Activated T-cell treated with anti-CD3 and anti-CD28 coated beads, Interleukin-2, amount 50 U/mL, for 48 hours (primary cell): ENCODE measurements around the gene GSTT4.
"Not testable (repeated sequence)": the region's sequence is repeated elsewhere in the genome, so short reads cannot be mapped to it uniquely, and the experiment has no call there.

Source experiments
- DNase-seq, 2 experiments: peaks; one replicate each; pipeline ENCODE4 v3.0.0-alpha.2; 2020

Gene GSTT4

GRCh38 chr22:24005201-24005600, at the start of gene GSTT4:
TSS of gene GSTT4 (minus strand) at chr22:24005453. CDS start at chr22:24005356, 97 bp downstream.
- DNase-seq, result no peak

GRCh38 chr22:24054356-24054755, 49.1 kb upstream of the GSTT4 start:
- DNase-seq, result no peak

- DNase-seq, result no peak
These were observed 48.4 kb upstream of the GSTT4 start for GRCh38 chr22:24053481-24054226.

- no peak for DNase-seq
These were observed 46.3 kb upstream of the GSTT4 start for GRCh38 chr22:24051568-24051967.

- no peak for DNase-seq
These were observed 45.8 kb upstream of the GSTT4 start for GRCh38 chr22:24051028-24051427.

GRCh38 chr22:24049978-24050377, 44.7 kb upstream of the GSTT4 start:
- DNase-seq, result no peak

GRCh38 chr22:24049211-24049610, 44.0 kb upstream of the GSTT4 start:
- DNase-seq, result no peak

GRCh38 chr22:24046024-24046423, 40.8 kb upstream of the GSTT4 start:
- no peak for DNase-seq

GRCh38 chr22:24043958-24044357, 38.7 kb upstream of the GSTT4 start:
- no peak for DNase-seq

- not testable (repeated sequence) for DNase-seq
These were observed 38.2 kb upstream of the GSTT4 start for GRCh38 chr22:24043465-24043864.

- DNase-seq, result no peak
These were observed 35.7 kb upstream of the GSTT4 start for GRCh38 chr22:24040946-24041345.

GRCh38 chr22:24039046-24039445, 33.8 kb upstream of the GSTT4 start:
- no peak for DNase-seq

- DNase-seq, result peak in 1 of 2 experiments; percentile 10
These were observed 32.9 kb upstream of the GSTT4 start for GRCh38 chr22:24037851-24038765.

- DNase-seq, result peak in 1 of 2 experiments; percentile 6
These were observed 30.0 kb upstream of the GSTT4 start for GRCh38 chr22:24035296-24035695.

GRCh38 chr22:24033731-24034130, 28.5 kb upstream of the GSTT4 start:
- DNase-seq, result no peak

GRCh38 chr22:24030186-24030702, 25.0 kb upstream of the GSTT4 start:
- DNase-seq, result no peak

GRCh38 chr22:24029304-24029703, 24.1 kb upstream of the GSTT4 start:
- DNase-seq, result no peak

GRCh38 chr22:24028533-24028932, 23.3 kb upstream of the GSTT4 start:
- no peak for DNase-seq

GRCh38 chr22:24027991-24028390, 22.7 kb upstream of the GSTT4 start:
- DNase-seq, result no peak

GRCh38 chr22:24027389-24027975, 22.2 kb upstream of the GSTT4 start:
- peak in 1 of 2 experiments; percentile 9 for DNase-seq

GRCh38 chr22:24026733-24027132, 21.5 kb upstream of the GSTT4 start:
- no peak for DNase-seq

GRCh38 chr22:24026056-24026455, 20.8 kb upstream of the GSTT4 start:
- peak in 1 of 2 experiments; percentile 4 for DNase-seq

- peak in 1 of 2 experiments; percentile 8 for DNase-seq
These were observed 20.2 kb upstream of the GSTT4 start for GRCh38 chr22:24025475-24025874.
